Dendritic cell treated with granulocyte-macrophage colony-stimulating factor and Interleukin-4, amounts not matched to agents 40 ng/mL and 50 ng/mL, for 4 days (primary cell): ENCODE data around the gene ANO4.
"Not testable (repeated sequence)": the region's sequence is repeated elsewhere in the genome, so short reads cannot be mapped to it uniquely, and the experiment has no call there.

Source experiments
- H3K27ac Mint-ChIP-seq: one replicate; pipeline ENCODE4 v1.8.0; 2022; ENCODE audit warnings: mild to moderate bottlenecking, mixed read lengths
- H3K27me3 Mint-ChIP-seq: one replicate; pipeline ENCODE4 v1.8.0; 2022; ENCODE audit warnings: mild to moderate bottlenecking, mixed read lengths
- H3K36me3 Mint-ChIP-seq: one replicate; pipeline ENCODE4 v1.8.0; 2022; ENCODE audit warnings: low read depth, mixed read lengths
- H3K4me1 Mint-ChIP-seq: one replicate; pipeline ENCODE4 v1.8.0; 2022; ENCODE audit warnings: low read depth, mixed read lengths
- H3K4me3 Mint-ChIP-seq: one replicate; pipeline ENCODE4 v1.8.0; 2022; ENCODE audit warnings: mild to moderate bottlenecking, moderate library complexity, mixed read lengths
- H3K9me3 Mint-ChIP-seq: one replicate; pipeline ENCODE4 v1.8.0; 2022; ENCODE audit warnings: mixed read lengths
- intact Hi-C: fragments of 100-400 bp; cut with micrococcal nuclease; formaldehyde crosslinking; loops from one replicate; pipeline ENCODE4 v1.15.0; 2022

ANO4 gene

GRCh38 chr12:100913872-100914592, 119.5 kb downstream of the ANO4 start:
- no peaks in the 10 kb centered on the region for H3K9me3 Mint-ChIP-seq
- H3K4me3 Mint-ChIP-seq: no peak overlapping the region
- no peaks in the 10 kb centered on the region for H3K4me1 Mint-ChIP-seq
- H3K27me3 Mint-ChIP-seq: no peaks in the 10 kb centered on the region
- no peak overlapping the region for H3K27ac Mint-ChIP-seq
- no peaks in the 10 kb centered on the region for H3K36me3 Mint-ChIP-seq
- intact Hi-C loops: no loop called here

GRCh38 chr12:100919116-100919515, 124.5 kb downstream of the ANO4 start:
- Mint-ChIP-seq H3K27me3 (no peaks in the 10 kb centered on the region), H3K27ac (no peak overlapping the region), H3K4me3 (no peak overlapping the region), H3K9me3 (no peaks in the 10 kb centered on the region), H3K4me1 (no peaks in the 10 kb centered on the region), H3K36me3 (no peaks in the 10 kb centered on the region)
- intact Hi-C loops: no loop called here

GRCh38 chr12:100920493-100920892, 125.9 kb downstream of the ANO4 start:
- Mint-ChIP-seq H3K4me3 (no peak overlapping the region), H3K9me3 (no peaks in the 10 kb centered on the region), H3K27ac (no peak overlapping the region), H3K36me3 (no peaks in the 10 kb centered on the region), H3K27me3 (no peaks in the 10 kb centered on the region), H3K4me1 (no peaks in the 10 kb centered on the region)
- intact Hi-C loops: no loop called here

- Mint-ChIP-seq H3K27me3 (no peaks in the 10 kb centered on the region), H3K36me3 (no peaks in the 10 kb centered on the region), H3K4me3 (no peak overlapping the region), H3K27ac (no peak overlapping the region), H3K9me3 (no peaks in the 10 kb centered on the region), H3K4me1 (no peaks in the 10 kb centered on the region)
- intact Hi-C loops: no loop called here
Measured at GRCh38 chr12:100926669-100927248, 132.2 kb downstream of the ANO4 start.

DNA sequence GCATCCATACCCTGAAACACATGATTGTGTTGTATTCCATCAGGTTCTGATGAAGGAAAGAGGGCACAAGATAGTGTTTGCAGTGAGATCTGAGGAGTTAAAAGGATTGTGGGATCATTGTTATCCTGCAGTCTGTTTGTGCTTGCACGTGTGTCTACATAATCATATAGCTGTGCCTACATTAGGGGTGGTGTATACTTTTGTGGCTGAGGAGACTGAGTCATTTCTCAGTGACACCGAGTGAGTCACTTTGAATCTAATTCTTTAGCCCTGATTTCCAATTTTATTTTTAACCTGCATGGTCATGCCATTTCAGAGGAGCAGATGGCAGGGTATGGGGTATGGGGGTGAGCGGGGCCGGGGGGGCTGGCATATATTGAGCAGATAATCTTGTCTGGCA, 133.2 kb downstream of the ANO4 start:
- Mint-ChIP-seq H3K27me3 (no peaks in the 10 kb centered on the region), H3K4me1 (no peaks in the 10 kb centered on the region), H3K27ac (no peak overlapping the region), H3K9me3 (no peaks in the 10 kb centered on the region), H3K4me3 (no peak overlapping the region), H3K36me3 (no peaks in the 10 kb centered on the region)
- intact Hi-C loops: no loop called here

GRCh38 chr12:100932571-100932970, 138.0 kb downstream of the ANO4 start:
- no peak overlapping the region for H3K4me3 Mint-ChIP-seq
- H3K36me3 Mint-ChIP-seq: no peaks in the 10 kb centered on the region
- no peaks in the 10 kb centered on the region for H3K27me3 Mint-ChIP-seq
- intact Hi-C loops: no loop called here
- H3K4me1 Mint-ChIP-seq: no peaks in the 10 kb centered on the region
- no peak overlapping the region for H3K27ac Mint-ChIP-seq
- H3K9me3 Mint-ChIP-seq: no peaks in the 10 kb centered on the region

DNA sequence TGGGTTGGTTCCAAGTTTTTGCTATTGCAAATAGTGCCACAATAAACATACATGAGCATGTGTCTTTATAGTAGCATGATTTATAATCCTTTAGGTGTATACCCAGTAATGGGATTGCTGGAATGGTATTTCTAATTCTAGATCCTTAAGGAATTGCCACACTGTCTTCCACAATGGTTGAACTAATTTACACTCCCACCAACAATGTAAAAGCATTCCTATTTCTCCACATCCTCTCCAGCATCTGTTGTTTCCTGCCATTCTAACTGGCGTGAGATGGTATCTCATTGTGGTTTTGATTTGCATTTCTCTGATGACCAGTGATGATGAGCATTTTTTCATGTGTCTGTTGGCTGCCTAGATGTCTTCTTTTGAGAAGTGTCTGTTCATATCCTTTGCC, 139.0 kb downstream of the ANO4 start:
- H3K36me3 Mint-ChIP-seq, H3K27ac Mint-ChIP-seq, H3K9me3 Mint-ChIP-seq, H3K4me1 Mint-ChIP-seq, intact Hi-C loops, H3K27me3 Mint-ChIP-seq, H3K4me3 Mint-ChIP-seq: not testable (repeated sequence)

DNA sequence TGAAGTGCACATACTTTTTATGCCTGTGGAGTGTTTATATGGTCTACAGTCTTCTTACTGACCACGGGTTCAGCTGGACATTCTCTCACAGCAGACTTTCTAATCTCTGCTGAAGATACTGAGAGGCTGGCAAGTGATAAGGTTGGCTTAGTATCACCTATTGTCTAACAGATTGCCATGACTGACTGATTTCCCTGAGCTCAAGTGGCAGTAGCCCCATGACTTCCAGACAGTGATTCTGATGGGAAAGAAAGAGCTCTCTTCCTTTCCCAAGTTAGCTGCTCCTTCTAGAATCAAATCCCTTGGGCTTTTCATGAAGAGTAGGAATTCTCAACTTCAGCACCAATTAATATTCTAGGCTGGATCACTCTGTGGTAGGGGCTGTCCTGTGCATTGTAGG, 141.4 kb downstream of the ANO4 start:
- no peaks in the 10 kb centered on the region for H3K36me3 Mint-ChIP-seq
- intact Hi-C loops: no loop called here
- H3K9me3 Mint-ChIP-seq: no peaks in the 10 kb centered on the region
- H3K4me1 Mint-ChIP-seq: no peaks in the 10 kb centered on the region
- H3K4me3 Mint-ChIP-seq: no peak overlapping the region
- H3K27ac Mint-ChIP-seq: no peak overlapping the region
- H3K27me3 Mint-ChIP-seq: no peaks in the 10 kb centered on the region

GRCh38 chr12:100936661-100937060, 142.1 kb downstream of the ANO4 start:
- intact Hi-C loops: no loop called here
- Mint-ChIP-seq H3K27me3 (no peaks in the 10 kb centered on the region), H3K4me3 (no peak overlapping the region), H3K36me3 (no peaks in the 10 kb centered on the region), H3K4me1 (no peaks in the 10 kb centered on the region), H3K9me3 (no peaks in the 10 kb centered on the region), H3K27ac (no peak overlapping the region)

- intact Hi-C loops: no loop called here
- no peaks in the 10 kb centered on the region for H3K4me1 Mint-ChIP-seq
- H3K4me3 Mint-ChIP-seq: no peak overlapping the region
- H3K27ac Mint-ChIP-seq: no peak overlapping the region
- no peaks in the 10 kb centered on the region for H3K36me3 Mint-ChIP-seq
- no peaks in the 10 kb centered on the region for H3K9me3 Mint-ChIP-seq
- H3K27me3 Mint-ChIP-seq: no peaks in the 10 kb centered on the region
Measured at GRCh38 chr12:100940503-100940902, 145.9 kb downstream of the ANO4 start.

GRCh38 chr12:100942984-100943749, 148.6 kb downstream of the ANO4 start:
- Mint-ChIP-seq H3K9me3 (no peaks in the 10 kb centered on the region), H3K27ac (no peak overlapping the region), H3K36me3 (no peaks in the 10 kb centered on the region), H3K4me3 (no peak overlapping the region), H3K27me3 (no peaks in the 10 kb centered on the region), H3K4me1 (no peaks in the 10 kb centered on the region)
- intact Hi-C loops: no loop called here

GRCh38 chr12:100951756-100952155, 157.2 kb downstream of the ANO4 start:
- Mint-ChIP-seq H3K27ac (no peak overlapping the region), H3K27me3 (no peaks in the 10 kb centered on the region), H3K36me3 (no peaks in the 10 kb centered on the region), H3K4me3 (no peak overlapping the region), H3K4me1 (no peaks in the 10 kb centered on the region), H3K9me3 (no peaks in the 10 kb centered on the region)
- intact Hi-C loops: no loop called here

- no peak overlapping the region for H3K4me3 Mint-ChIP-seq
- H3K9me3 Mint-ChIP-seq: no peaks in the 10 kb centered on the region
- intact Hi-C loops: no loop called here
- H3K27me3 Mint-ChIP-seq: no peaks in the 10 kb centered on the region
- no peak overlapping the region for H3K27ac Mint-ChIP-seq
- H3K36me3 Mint-ChIP-seq: no peaks in the 10 kb centered on the region
- H3K4me1 Mint-ChIP-seq: no peaks in the 10 kb centered on the region
Measured at GRCh38 chr12:100953217-100953616, 158.6 kb downstream of the ANO4 start.

DNA sequence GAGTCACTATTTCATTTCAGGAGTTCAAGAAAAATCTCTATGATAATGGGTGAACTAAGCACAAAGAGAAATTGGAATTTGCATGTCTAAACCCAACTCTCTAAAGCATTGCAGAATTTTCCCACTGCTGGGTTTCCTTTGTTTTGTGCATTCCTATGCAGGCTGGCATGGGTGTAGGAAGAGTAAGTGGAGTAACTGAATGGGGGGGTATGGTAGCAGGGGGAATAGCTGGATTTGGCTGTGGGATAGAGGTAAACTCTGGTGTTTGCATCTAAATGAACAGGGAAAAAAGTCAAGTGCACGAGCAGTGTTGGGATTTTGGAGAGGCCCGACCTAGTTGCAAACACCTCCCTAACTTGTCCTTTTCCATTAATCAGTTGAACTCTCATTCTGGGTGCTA, 159.1 kb downstream of the ANO4 start:
- no peaks in the 10 kb centered on the region for H3K9me3 Mint-ChIP-seq
- no peak overlapping the region for H3K27ac Mint-ChIP-seq
- H3K27me3 Mint-ChIP-seq: no peaks in the 10 kb centered on the region

More for the DNA sequence above, 159.1 kb downstream of the ANO4 start:
- no peaks in the 10 kb centered on the region for H3K36me3 Mint-ChIP-seq
- no peak overlapping the region for H3K4me3 Mint-ChIP-seq
- intact Hi-C loops: no loop called here
- no peaks in the 10 kb centered on the region for H3K4me1 Mint-ChIP-seq
